ENCODE measurements around the gene SMARCD3.

DNA sequence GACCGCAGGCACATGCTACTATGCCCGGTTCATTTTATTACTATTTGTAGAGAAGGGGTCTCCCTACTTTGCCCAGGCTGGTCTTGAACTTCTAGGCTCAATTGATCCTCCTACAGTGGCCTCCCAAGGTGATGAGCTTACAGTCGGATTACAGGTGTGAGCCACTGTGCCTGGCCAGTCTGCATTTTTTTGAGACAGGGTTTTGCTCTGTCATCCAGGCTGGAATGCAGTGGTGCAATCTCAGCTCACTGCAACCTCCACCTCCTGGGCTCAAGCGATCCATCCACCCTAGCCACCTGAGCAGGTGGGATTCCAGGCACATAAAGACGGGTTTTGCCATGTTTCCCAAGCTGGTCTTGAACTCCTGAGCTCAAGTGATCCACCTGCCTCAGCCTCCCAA lies 35.9 kb downstream of the SMARCD3 start:
- TF ChIP-seq, protein P1, sequence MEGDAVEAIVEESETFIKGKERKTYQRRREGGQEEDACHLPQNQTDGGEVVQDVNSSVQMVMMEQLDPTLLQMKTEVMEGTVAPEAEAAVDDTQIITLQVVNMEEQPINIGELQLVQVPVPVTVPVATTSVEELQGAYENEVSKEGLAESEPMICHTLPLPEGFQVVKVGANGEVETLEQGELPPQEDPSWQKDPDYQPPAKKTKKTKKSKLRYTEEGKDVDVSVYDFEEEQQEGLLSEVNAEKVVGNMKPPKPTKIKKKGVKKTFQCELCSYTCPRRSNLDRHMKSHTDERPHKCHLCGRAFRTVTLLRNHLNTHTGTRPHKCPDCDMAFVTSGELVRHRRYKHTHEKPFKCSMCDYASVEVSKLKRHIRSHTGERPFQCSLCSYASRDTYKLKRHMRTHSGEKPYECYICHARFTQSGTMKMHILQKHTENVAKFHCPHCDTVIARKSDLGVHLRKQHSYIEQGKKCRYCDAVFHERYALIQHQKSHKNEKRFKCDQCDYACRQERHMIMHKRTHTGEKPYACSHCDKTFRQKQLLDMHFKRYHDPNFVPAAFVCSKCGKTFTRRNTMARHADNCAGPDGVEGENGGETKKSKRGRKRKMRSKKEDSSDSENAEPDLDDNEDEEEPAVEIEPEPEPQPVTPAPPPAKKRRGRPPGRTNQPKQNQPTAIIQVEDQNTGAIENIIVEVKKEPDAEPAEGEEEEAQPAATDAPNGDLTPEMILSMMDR (conservative IDR thresholded peaks at IDR 0.05 in 1 of 2, IDR thresholded peaks at IDR 0.05 in 1 of 2; ENCODE audit: low read depth in 1 of 2, low read length in 2 of 2): no peak
- no peak for TF ChIP-seq EZH2 (IDR thresholded peaks at IDR 0.05; ENCODE audit: low read length, missing control alignments)
